GM10266 (cell line): ENCODE results near the gene NUDT14.

Source experiments
- DNase-seq: peaks from one replicate; pipeline ENCODE4 v3.0.0; 2012; ENCODE audit errors: extremely low spot score
- CTCF ChIP-seq: IDR thresholded peaks from 2 replicates; pipeline ENCODE4 v1.5.1; 2012; ENCODE audit warnings: mild to moderate bottlenecking, low read depth; ENCODE audit not compliant: control insufficient read depth, insufficient read depth; ENCODE audit errors: missing control alignments

NUDT14 gene

GRCh38 chr14:105173901-105174894, 6.9 kb downstream of the NUDT14 start:
- no peak for TF ChIP-seq CTCF
- DNase-seq: no peak

- no peak for DNase-seq
- TF ChIP-seq CTCF: no peak
Observed at GRCh38 chr14:105173145-105173544, 8.0 kb downstream of the NUDT14 start.

- TF ChIP-seq CTCF: no peak
- DNase-seq: no peak
Observed at GRCh38 chr14:105172476-105172875, 8.6 kb downstream of the NUDT14 start.

- DNase-seq: no peak
- no peak for TF ChIP-seq CTCF
Observed at GRCh38 chr14:105171004-105171673, 10.0 kb downstream of the NUDT14 start.

- TF ChIP-seq CTCF: no peak
- DNase-seq: no peak
Observed at GRCh38 chr14:105169776-105170655, 11.1 kb downstream of the NUDT14 start.

- peak; percentile 41 for TF ChIP-seq CTCF
- peak; percentile 71 for DNase-seq
Observed at GRCh38 chr14:105168979-105169507, 12.1 kb downstream of the NUDT14 start.
